Loucy (cell line): ENCODE measurements around the gene DVL3.

Source experiments
- CTCF ChIP-seq: fragments of 200-600 bp; sonication (generic); conservative IDR thresholded peaks from 2 replicates; pipeline ENCODE4 v1.5.1; 2014; ENCODE audit warnings: mild to moderate bottlenecking, antibody characterized with exemption, low read length
- EZH2phosphoT487 ChIP-seq: fragments of 200-600 bp; IDR thresholded peaks from 2 replicates; pipeline ENCODE4 v1.6.1; 2018; ENCODE audit warnings: antibody characterized with exemption, mild to moderate bottlenecking, moderate library complexity, borderline replicate concordance

GRCh38 chr3:184185461-184186183, 30.4 kb downstream of the DVL3 start:
- TF ChIP-seq CTCF, result no peak
- TF ChIP-seq EZH2phosphoT487, result no peak
